Cardiac fibroblast (primary cell): ENCODE results near the gene HK1.

Source experiments
- DNase-seq, 2 donors: peaks; one replicate each; pipeline versions ENCODE4 v3.0.0 to v3.0.0-alpha.2; 2010; ENCODE audit warnings: low read depth in 2 of 2
- H3K4me3 ChIP-seq, 2 donors: replicated peaks in 1 of 2; 1 replicate in 1 of 2; 2 replicates in 1 of 2; pipeline ENCODE4 v1.5.1; 2011; ENCODE audit warnings: low read depth in 2 of 2, low read length in 2 of 2, mild to moderate bottlenecking in 2 of 2, moderate library complexity in 1 of 2
- CTCF ChIP-seq: IDR thresholded peaks from one replicate; pipeline ENCODE4 v1.5.1; 2011; ENCODE audit warnings: low read depth, mild to moderate bottlenecking, low read length, inconsistent platforms

Gene HK1

GRCh38 chr10:69253171-69253570 lies 25.1 kb upstream of the HK1 start:
- no peak overlapping the region for H3K4me3 ChIP-seq
- no peak for TF ChIP-seq CTCF
- DNase-seq, result no peak

GRCh38 chr10:69254877-69255276 lies 23.4 kb upstream of the HK1 start:
- TF ChIP-seq CTCF, result no peak
- DNase-seq, result no peak

GRCh38 chr10:69259547-69260243 lies 18.6 kb upstream of the HK1 start:
- DNase-seq, result no peak
- H3K4me3 ChIP-seq, result no peak overlapping the region
- TF ChIP-seq CTCF, result no peak

More at GRCh38 chr10:69254877-69255276, 23.4 kb upstream of the HK1 start:
- H3K4me3 ChIP-seq, result no peak overlapping the region

GRCh38 chr10:69261184-69261583 lies 17.1 kb upstream of the HK1 start:
- no peak for TF ChIP-seq CTCF
- no peak overlapping the region for H3K4me3 ChIP-seq
- no peak for DNase-seq

- TF ChIP-seq CTCF, result no peak
- H3K4me3 ChIP-seq, result no peak overlapping the region
- DNase-seq, result no peak
These were observed 16.0 kb upstream of the HK1 start for GRCh38 chr10:69262292-69262751.

- H3K4me3 ChIP-seq, result no peak overlapping the region
- no peak for TF ChIP-seq CTCF
- no peak for DNase-seq
These were observed 12.8 kb upstream of the HK1 start for GRCh38 chr10:69265521-69265920.
